SU-DHL-6 (cell line): ENCODE results near the gene PRSS57.

Source experiments
- H2AFZ ChIP-seq: fragments of 200-600 bp; sonication (generic); 2 replicates; pipeline ENCODE4 v1.6.1; 2014; ENCODE audit warnings: low read depth, mild to moderate bottlenecking, moderate library complexity, mixed read lengths, antibody characterized with exemption, low read length; ENCODE audit not compliant: severe bottlenecking
- H3F3A ChIP-seq: fragments of 200-600 bp; shearing (Covaris generic); 2 replicates; pipeline ENCODE4 v1.6.0; 2016; ENCODE audit warnings: antibody characterized with exemption, mild to moderate bottlenecking; ENCODE audit not compliant: insufficient read depth
- H3K27ac ChIP-seq: fragments of 200-600 bp; sonication (generic); 2 replicates; pipeline ENCODE4 v1.5.1; 2016; ENCODE audit warnings: low read depth, mild to moderate bottlenecking, low read length, moderate library complexity, mixed read lengths
- H3K27me3 ChIP-seq: fragments of 200-600 bp; sonication (generic), shearing (Covaris generic); 2 replicates; pipeline ENCODE4 v1.6.0; 2014; ENCODE audit warnings: mild to moderate bottlenecking, low read length
- H3K36me3 ChIP-seq: fragments of 200-600 bp; sonication (generic); 2 replicates; pipeline ENCODE4 v1.6.1; 2014; ENCODE audit warnings: mild to moderate bottlenecking, low read length, mixed read lengths
- H3K4me2 ChIP-seq: fragments of 300-600, 200-600 bp; shearing (Covaris generic), sonication (generic); 2 replicates; pipeline ENCODE4 v1.6.0; 2014; ENCODE audit warnings: low read length, low read depth, mild to moderate bottlenecking; ENCODE audit not compliant: poor library complexity, severe bottlenecking
- H3K4me3 ChIP-seq: fragments of 200-600 bp; sonication (generic); 2 replicates; pipeline ENCODE4 v1.5.1; 2014; ENCODE audit warnings: antibody characterized with exemption, low read length, mild to moderate bottlenecking, mixed read lengths; ENCODE audit not compliant: insufficient read depth, poor library complexity, severe bottlenecking
- H3K79me2 ChIP-seq: fragments of 200-600 bp; sonication (generic); 2 replicates; pipeline ENCODE4 v1.6.1; 2014; ENCODE audit warnings: mild to moderate bottlenecking, low read length, moderate library complexity; ENCODE audit not compliant: insufficient read depth
- H3K9ac ChIP-seq: fragments of 200-600 bp; sonication (generic); 2 replicates; pipeline ENCODE4 v1.7.0; 2014; ENCODE audit warnings: mild to moderate bottlenecking, low read length
- H3K9me2 ChIP-seq: fragments of 200-600 bp; sonication (generic); replicated peaks from 2 replicates; pipeline ENCODE4 v1.6.1; 2014; ENCODE audit warnings: low read length; ENCODE audit not compliant: insufficient read depth
- H3K9me3 ChIP-seq: fragments of 200-600 bp; sonication (generic); 2 replicates; pipeline ENCODE4 v1.6.1; 2014; ENCODE audit warnings: low read length, mixed read lengths; ENCODE audit not compliant: insufficient read depth
- H4K20me1 ChIP-seq: fragments of 200-600 bp; sonication (generic); 2 replicates; pipeline ENCODE4 v1.6.1; 2014; ENCODE audit warnings: low read depth, mild to moderate bottlenecking, antibody characterized with exemption, low read length, moderate library complexity, mixed read lengths
- EZH2phosphoT487 ChIP-seq: fragments of 200-600 bp; sonication (generic), shearing (Covaris generic); conservative IDR thresholded peaks from 2 replicates; pipeline ENCODE4 v1.6.1; 2018; ENCODE audit warnings: mild to moderate bottlenecking, antibody characterized with exemption, low read length, moderate library complexity, mixed read lengths
- TF ChIP-seq, protein P1 (sequence below): fragments of 200-600 bp; sonication (generic); IDR thresholded peaks from one replicate; pipeline ENCODE4 v1.5.1; 2017; ENCODE audit warnings: antibody characterized with exemption, mild to moderate bottlenecking, low read length, moderate library complexity; ENCODE audit not compliant: insufficient read depth, poor library complexity, severe bottlenecking

The PRSS57 gene

DNA sequence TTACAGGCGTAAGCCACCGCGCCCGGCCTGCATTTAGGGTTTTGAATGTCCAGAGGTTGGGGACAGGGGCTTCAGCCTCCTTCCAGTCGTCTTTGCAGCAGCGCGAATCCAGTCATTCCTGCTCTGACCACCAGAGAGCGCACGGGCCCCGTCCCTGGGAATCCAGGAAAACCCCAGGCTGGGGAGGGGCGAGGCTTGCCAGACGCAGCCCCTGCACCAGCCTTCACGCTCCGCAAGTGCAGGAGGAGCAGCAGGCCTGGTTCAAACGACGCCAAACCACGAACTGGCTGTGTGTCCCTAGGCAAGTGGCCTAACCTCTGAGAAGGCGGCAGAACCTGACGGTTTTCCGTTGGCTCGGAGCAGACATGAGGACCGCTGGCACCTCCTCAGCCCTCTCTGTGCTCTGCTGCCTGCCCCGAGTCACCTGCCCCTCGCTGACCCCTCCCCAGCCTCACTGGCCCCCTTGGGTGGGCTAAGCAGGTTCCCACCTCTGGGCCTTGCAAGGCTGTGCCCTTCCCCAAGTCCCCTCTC is 30.3 kb downstream of the PRSS57 start:
- H3K9ac ChIP-seq, result no peak overlapping the region
- peaks cover 2% of the 10 kb centered on the region; the same call in 1 of the 2 replicates for H4K20me1 ChIP-seq
- H3K27me3 ChIP-seq, result no peaks in the 10 kb centered on the region
- no peaks in the 10 kb centered on the region for H3K36me3 ChIP-seq
- H2AFZ ChIP-seq, result no peak overlapping the region
- no peak overlapping the region for H3K27ac ChIP-seq
- no peak overlapping the region for H3K4me2 ChIP-seq
- no peaks in the 10 kb centered on the region for H3K9me2 ChIP-seq
- no peaks in the 10 kb centered on the region for H3K9me3 ChIP-seq
- peaks cover 29% of the 10 kb centered on the region for H3K79me2 ChIP-seq
- H3F3A ChIP-seq, result peaks cover 19% of the 10 kb centered on the region
- no peak for TF ChIP-seq EZH2phosphoT487
- TF ChIP-seq, protein P1, sequence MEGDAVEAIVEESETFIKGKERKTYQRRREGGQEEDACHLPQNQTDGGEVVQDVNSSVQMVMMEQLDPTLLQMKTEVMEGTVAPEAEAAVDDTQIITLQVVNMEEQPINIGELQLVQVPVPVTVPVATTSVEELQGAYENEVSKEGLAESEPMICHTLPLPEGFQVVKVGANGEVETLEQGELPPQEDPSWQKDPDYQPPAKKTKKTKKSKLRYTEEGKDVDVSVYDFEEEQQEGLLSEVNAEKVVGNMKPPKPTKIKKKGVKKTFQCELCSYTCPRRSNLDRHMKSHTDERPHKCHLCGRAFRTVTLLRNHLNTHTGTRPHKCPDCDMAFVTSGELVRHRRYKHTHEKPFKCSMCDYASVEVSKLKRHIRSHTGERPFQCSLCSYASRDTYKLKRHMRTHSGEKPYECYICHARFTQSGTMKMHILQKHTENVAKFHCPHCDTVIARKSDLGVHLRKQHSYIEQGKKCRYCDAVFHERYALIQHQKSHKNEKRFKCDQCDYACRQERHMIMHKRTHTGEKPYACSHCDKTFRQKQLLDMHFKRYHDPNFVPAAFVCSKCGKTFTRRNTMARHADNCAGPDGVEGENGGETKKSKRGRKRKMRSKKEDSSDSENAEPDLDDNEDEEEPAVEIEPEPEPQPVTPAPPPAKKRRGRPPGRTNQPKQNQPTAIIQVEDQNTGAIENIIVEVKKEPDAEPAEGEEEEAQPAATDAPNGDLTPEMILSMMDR, result peak; percentile 74
- no peak overlapping the region for H3K4me3 ChIP-seq

- no peaks in the 10 kb centered on the region for H3K9me2 ChIP-seq
- H3K79me2 ChIP-seq, result peaks cover 41% of the 10 kb centered on the region
- H3K36me3 ChIP-seq, result no peaks in the 10 kb centered on the region
- no peaks in the 10 kb centered on the region for H3K27me3 ChIP-seq
- H2AFZ ChIP-seq, result peak overlapping the region; percentile 70
- peak overlapping the region; percentile 46 for H3K4me3 ChIP-seq
- H3F3A ChIP-seq, result peaks cover 21% of the 10 kb centered on the region
- peak overlapping the region; percentile 51 for H3K4me2 ChIP-seq
- H3K9me3 ChIP-seq, result no peaks in the 10 kb centered on the region
- peak overlapping the region; percentile 13; the same call in 1 of the 2 replicates for H3K27ac ChIP-seq
- TF ChIP-seq EZH2phosphoT487, result no peak
- TF ChIP-seq, protein P1, result no peak
- H4K20me1 ChIP-seq, result peaks cover 4% of the 10 kb centered on the region; the same call in 1 of the 2 replicates
- H3K9ac ChIP-seq, result peak overlapping the region; percentile 57
Measured at GRCh38 chr19:663682-664117, 31.6 kb downstream of the PRSS57 start.

GRCh38 chr19:662962-663681 is 32.1 kb downstream of the PRSS57 start, which contains the start of gene RNF126:
Gene RNF126, minus strand, starts transcription at chr19:663214. Its CDS starts 93 bp downstream, at chr19:663121.
- peak within 1 kb of the TSS; percentile 70 for H2AFZ ChIP-seq

More at GRCh38 chr19:662962-663681, 32.1 kb downstream of the PRSS57 start, which contains the start of gene RNF126:
- TF ChIP-seq, protein P1, result no peak
- TF ChIP-seq EZH2phosphoT487, result no peak
- no peaks in the 10 kb centered on the region for H3K27me3 ChIP-seq
- peak within 1 kb of the TSS; percentile 89 for H3K27ac ChIP-seq
- H3F3A ChIP-seq, result peaks cover 21% of the 10 kb centered on the region
- peak within 1 kb of the TSS; percentile 79 for H3K4me2 ChIP-seq
- H3K9ac ChIP-seq, result peak within 1 kb of the TSS; percentile 98
- no peaks in the 10 kb centered on the region for H3K9me3 ChIP-seq
- no peaks in the 10 kb centered on the region for H3K9me2 ChIP-seq
- H3K36me3 ChIP-seq, result no peaks in the 10 kb centered on the region
- H3K4me3 ChIP-seq, result peak within 1 kb of the TSS; percentile 77
- H4K20me1 ChIP-seq, result peaks cover 4% of the 10 kb centered on the region; the same call in 1 of the 2 replicates
- H3K79me2 ChIP-seq, result peaks cover 47% of the 10 kb centered on the region
